Measurements from ENCODE around the gene BLACAT1. TPM values are rescaled to one million over a fixed set of nuclear protein-coding genes. Genes with fewer than 3 reads are reported as not detected.
A peak's percentile ranks its signal among the peaks of the same experiment; 100 is the strongest.

BLACAT1 gene
- total and polyA plus RNA-seq, 12 donors, result 0.03 to 0.08 (median 0.06) TPM; not detected in 8

DNA sequence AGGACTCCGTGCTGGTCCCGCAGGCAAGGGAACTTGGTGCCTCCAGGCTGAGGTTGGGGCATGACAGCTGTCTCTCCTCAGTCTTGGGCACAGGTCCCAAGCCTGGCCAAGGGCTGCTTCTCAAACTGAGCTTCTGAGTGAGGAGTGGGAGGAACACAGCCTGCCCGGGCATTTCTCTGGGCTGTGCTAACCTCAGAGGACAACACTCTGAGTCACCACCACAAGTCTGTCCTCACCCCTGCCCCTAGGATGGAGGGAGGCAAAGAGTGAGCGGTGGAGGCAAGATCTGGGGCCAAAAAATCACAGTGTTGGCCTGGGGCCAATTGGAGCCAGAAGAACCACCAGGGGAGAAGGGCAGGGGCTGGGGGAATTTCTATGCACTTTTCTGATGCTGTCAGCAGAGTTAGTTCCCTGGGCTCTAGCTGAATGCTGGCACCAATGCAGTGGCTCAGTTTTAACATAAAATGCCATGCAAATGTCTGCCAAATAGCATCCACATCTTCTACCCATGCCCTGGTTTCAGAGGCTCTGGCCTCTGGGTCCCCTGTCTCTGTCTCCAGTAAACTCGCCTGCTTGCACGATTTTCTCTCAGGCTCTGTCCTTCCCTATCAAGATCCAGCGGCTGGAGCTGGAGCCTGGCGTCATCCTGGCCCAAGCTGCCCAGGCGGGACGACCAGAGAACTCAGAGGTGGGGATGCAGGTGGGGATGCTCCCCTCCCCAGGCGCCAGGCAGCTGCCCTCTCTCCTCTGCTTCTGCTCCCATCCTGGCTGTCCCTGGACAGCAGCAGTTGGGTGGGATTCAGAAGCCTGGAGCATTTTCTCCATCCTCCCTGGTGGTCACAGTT, 37.6 kb upstream of the BLACAT1 start:
- H3K4me3 ChIP-seq, result no peak overlapping the region
- peak in 6 of 7 donors; percentile 39 to 64 (median 54) for DNase-seq
- peaks cover 0 to 11% of the 10 kb centered on the region in 2 donors for H3K4me1 ChIP-seq (replicated peaks in 1 of 2)
- TF ChIP-seq, protein P1, sequence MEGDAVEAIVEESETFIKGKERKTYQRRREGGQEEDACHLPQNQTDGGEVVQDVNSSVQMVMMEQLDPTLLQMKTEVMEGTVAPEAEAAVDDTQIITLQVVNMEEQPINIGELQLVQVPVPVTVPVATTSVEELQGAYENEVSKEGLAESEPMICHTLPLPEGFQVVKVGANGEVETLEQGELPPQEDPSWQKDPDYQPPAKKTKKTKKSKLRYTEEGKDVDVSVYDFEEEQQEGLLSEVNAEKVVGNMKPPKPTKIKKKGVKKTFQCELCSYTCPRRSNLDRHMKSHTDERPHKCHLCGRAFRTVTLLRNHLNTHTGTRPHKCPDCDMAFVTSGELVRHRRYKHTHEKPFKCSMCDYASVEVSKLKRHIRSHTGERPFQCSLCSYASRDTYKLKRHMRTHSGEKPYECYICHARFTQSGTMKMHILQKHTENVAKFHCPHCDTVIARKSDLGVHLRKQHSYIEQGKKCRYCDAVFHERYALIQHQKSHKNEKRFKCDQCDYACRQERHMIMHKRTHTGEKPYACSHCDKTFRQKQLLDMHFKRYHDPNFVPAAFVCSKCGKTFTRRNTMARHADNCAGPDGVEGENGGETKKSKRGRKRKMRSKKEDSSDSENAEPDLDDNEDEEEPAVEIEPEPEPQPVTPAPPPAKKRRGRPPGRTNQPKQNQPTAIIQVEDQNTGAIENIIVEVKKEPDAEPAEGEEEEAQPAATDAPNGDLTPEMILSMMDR (IDR thresholded peaks at IDR 0.05), result no peak
- no peak for TF ChIP-seq POLR2A (IDR thresholded peaks at IDR 0.05)
- no peaks in the 10 kb centered on the region for H3K9me3 ChIP-seq (replicated peaks in 1 of 3)
- peak overlapping the region in 1 of 5 donors; percentile 13 for H3K27ac ChIP-seq
- no peaks in the 10 kb centered on the region for H3K27me3 ChIP-seq
- H3K36me3 ChIP-seq (replicated peaks in 1 of 2), result no peaks in the 10 kb centered on the region
- WGBS, 4 donors, result 39 to 65% (median 51%) methylated on average over 9 to 11 of the region's 11 CpGs
- intact Hi-C loops (cut with DNase I), result loop anchor here in 1 of 2 donors (10.0 kb wide), 1 partner anchor 219 kb away; no protein-coding TSS in a partner anchor

DNA sequence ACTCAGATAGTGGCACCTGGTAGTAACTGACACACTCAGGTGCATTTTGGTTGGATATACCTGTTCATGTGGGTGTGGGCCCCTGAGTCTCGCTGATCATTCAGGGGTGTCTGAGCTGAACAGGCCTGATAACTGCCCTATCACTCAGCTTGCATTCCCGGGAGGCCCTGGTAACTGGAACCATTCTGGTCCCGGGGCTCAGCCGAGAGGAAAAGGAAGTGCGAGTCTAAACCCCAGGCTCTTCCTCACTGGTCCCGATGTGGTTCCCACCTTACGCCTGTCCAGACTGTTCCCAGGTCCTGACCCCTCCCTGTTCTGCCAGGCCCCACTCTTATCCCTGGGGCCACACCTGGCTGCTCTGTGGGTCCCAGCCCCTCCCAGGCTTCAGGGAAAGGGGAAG, 36.9 kb upstream of the BLACAT1 start:
- H3K27ac ChIP-seq, result peak overlapping the region in 1 of 5 donors; percentile 13
- H3K4me1 ChIP-seq (replicated peaks in 1 of 2), result peaks cover 0 to 11% of the 10 kb centered on the region in 2 donors
- H3K27me3 ChIP-seq, result no peaks in the 10 kb centered on the region
- H3K9me3 ChIP-seq (replicated peaks in 1 of 3), result no peaks in the 10 kb centered on the region
- no peak overlapping the region for H3K4me3 ChIP-seq
- DNase-seq, result no peak
- WGBS, 4 donors, result 58 to 84% (median 62%) methylated on average over 3 to 7 of the region's 7 CpGs
- intact Hi-C loops (cut with DNase I), result loop anchor here in 1 of 2 donors (10.0 kb wide), 1 partner anchor 218 kb away; no protein-coding TSS in a partner anchor
- no peaks in the 10 kb centered on the region for H3K36me3 ChIP-seq (replicated peaks in 1 of 2)
- TF ChIP-seq POLR2A (IDR thresholded peaks at IDR 0.05), result no peak
- TF ChIP-seq, protein P1 (IDR thresholded peaks at IDR 0.05), result no peak

- Histone ChIP-seq H3K9me3 (replicated peaks in 1 of 3) (no peaks in the 10 kb centered on the region), H3K27me3 (no peaks in the 10 kb centered on the region), H3K4me3 (no peak overlapping the region), H3K36me3 (replicated peaks in 1 of 2) (no peaks in the 10 kb centered on the region), H3K27ac (no peak overlapping the region), H3K4me1 (replicated peaks in 1 of 2) (peaks cover 0 to 11% of the 10 kb centered on the region in 2 donors)
- TF ChIP-seq, protein P1 (IDR thresholded peaks at IDR 0.05), result no peak
- no peak for TF ChIP-seq POLR2A (IDR thresholded peaks at IDR 0.05)
- no peak for DNase-seq
- intact Hi-C loops (cut with DNase I), result loop anchor here in 1 of 2 donors (10.0 kb wide), 1 partner anchor 217 kb away; no protein-coding TSS in a partner anchor
- 61 to 100% (median 83%) methylated on average over 2 of the region's 2 CpGs for WGBS, 4 donors
Observed at GRCh38 chr1:205492201-205492667, 36.4 kb upstream of the BLACAT1 start.

DNA sequence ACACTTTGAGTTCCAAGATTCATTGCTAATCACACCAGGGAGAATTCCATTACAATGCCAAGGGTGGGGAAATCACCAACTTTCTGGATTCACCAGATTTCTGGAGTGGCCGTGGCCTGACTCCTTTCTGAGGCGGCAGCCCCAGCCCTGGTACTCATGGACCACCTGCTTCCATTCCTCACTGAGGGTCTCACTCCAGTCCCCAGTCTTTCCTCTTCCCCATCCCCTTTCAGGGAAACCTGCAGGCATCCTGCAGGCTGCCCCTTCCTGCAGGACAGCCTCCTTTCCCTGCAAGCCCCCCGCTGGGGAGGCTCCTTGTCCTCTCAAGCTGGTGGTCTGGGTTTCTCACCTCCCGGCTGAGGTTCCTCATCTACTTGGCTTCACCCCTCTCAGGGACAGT, 35.9 kb upstream of the BLACAT1 start:
- Histone ChIP-seq H3K9me3 (replicated peaks in 1 of 3) (no peaks in the 10 kb centered on the region), H3K4me3 (no peak overlapping the region), H3K27ac (no peak overlapping the region), H3K27me3 (no peaks in the 10 kb centered on the region), H3K36me3 (replicated peaks in 1 of 2) (no peaks in the 10 kb centered on the region), H3K4me1 (replicated peaks in 1 of 2) (peaks cover 0 to 11% of the 10 kb centered on the region in 2 donors)
- 62 to 86% (median 76%) methylated on average over 3 to 4 of the region's 4 CpGs for WGBS, 4 donors
- intact Hi-C loops (cut with DNase I), result loop anchor here in 1 of 2 donors (10.0 kb wide), 1 partner anchor 217 kb away; no protein-coding TSS in a partner anchor
- no peak for DNase-seq
- TF ChIP-seq, protein P1 (IDR thresholded peaks at IDR 0.05), result no peak
- TF ChIP-seq POLR2A (IDR thresholded peaks at IDR 0.05), result no peak
